A549 (cell line): ENCODE data around the gene RAB9A. TPM values are rescaled to one million over a fixed set of nuclear protein-coding genes. Genes with fewer than 3 reads are reported as not detected.
A peak's percentile ranks its signal among the peaks of the same experiment; 100 is the strongest.

Experiments used
- ATAC-seq, 2 experiments: fragments of 200-7000 bp in 1 of 2; fragments of >200 bp in 1 of 2; cut with Nextera tagmentation in 1 of 2; cut with Tn5 transposase in 1 of 2; 3 replicates each; pipeline versions ENCODE4 v1.8.0 to v1.9.1; 2018 to 2020; ENCODE audit warnings: mild to moderate bottlenecking in 1 of 2, moderate library complexity in 1 of 2
- CTCF ChIA-PET: fragments of 300-600 bp; sonication (Branson Sonifier 250); formaldehyde crosslinking; extraction: SDS; loops from one replicate; lab custom pipeline; 2021; ENCODE audit warnings: antibody characterized with exemption, inconsistent platforms; lab: Yijun Ruan, JAX
- POLR2A ChIA-PET: fragments of 350-600 bp; formaldehyde crosslinking; extraction: SDS; loops from one replicate; lab custom pipeline; 2021; ENCODE audit warnings: antibody characterized with exemption, inconsistent platforms; lab: Yijun Ruan, JAX
- DNase-seq, 2 experiments: peaks; one replicate each; pipeline versions ENCODE4 v3.0.0 to v3.0.0-alpha.2; 2011 to 2016; ENCODE audit warnings: low read depth in 1 of 2, low spot score in 1 of 2
- FAIRE-seq: peaks from 2 replicates; lab custom pipeline; 2011; peaks lifted over from hg19 to GRCh38; lab: Jason Lieb, UNC
- H3K27ac ChIP-seq, 2 experiments: fragments of >200 bp; sonication (Bioruptor Twin); formaldehyde crosslinking; 3 replicates each; pipeline ENCODE4 v1.5.1; 2016 to 2017
- H3K4me1 ChIP-seq: fragments of >200 bp; sonication (Bioruptor Twin); formaldehyde crosslinking; 3 replicates; pipeline ENCODE4 v1.6.1; 2016
- H3K4me2 ChIP-seq: fragments of >200 bp; sonication (Bioruptor Twin); formaldehyde crosslinking; 3 replicates; pipeline ENCODE4 v1.6.1; 2016
- H3K4me3 ChIP-seq: fragments of >200 bp; sonication (Bioruptor Twin); formaldehyde crosslinking; 3 replicates; pipeline ENCODE4 v1.5.1; 2016
- H3K9me3 ChIP-seq: fragments of >200 bp; sonication (Bioruptor Twin); formaldehyde crosslinking; 3 replicates; pipeline ENCODE4 v1.6.1; 2016
- CBX2 ChIP-seq: fragments of 200-600 bp; sonication (generic); IDR thresholded peaks from 2 replicates; pipeline ENCODE4 v1.6.1; 2016; ENCODE audit warnings: low read depth, mild to moderate bottlenecking, borderline replicate concordance
- CBX8 ChIP-seq: fragments of 200-600 bp; sonication (generic); IDR thresholded peaks from 2 replicates; pipeline ENCODE4 v1.6.1; 2016
- CHD4 ChIP-seq: fragments of 200-600 bp; sonication (generic); IDR thresholded peaks from 2 replicates; pipeline ENCODE4 v1.6.1; 2016; ENCODE audit warnings: antibody characterized with exemption, mild to moderate bottlenecking, borderline replicate concordance
- EHF ChIP-seq: fragments of 250-450 bp; sonication (Bioruptor Pico); IDR thresholded peaks from 2 replicates; pipeline ENCODE4 v1.5.0; 2020; ENCODE audit warnings: mild to moderate bottlenecking
- EP300 ChIP-seq, 2 experiments: fragments of >200 bp; sonication (Bioruptor Twin); formaldehyde crosslinking; IDR thresholded peaks; 2 replicates in 1 of 2; 3 replicates in 1 of 2; pipeline ENCODE4 v1.6.1; 2016 to 2017
- ESRRA ChIP-seq: fragments of 150-350 bp; IDR thresholded peaks from 2 replicates; pipeline ENCODE4 v1.6.1; 2014; ENCODE audit warnings: mild to moderate bottlenecking, low read length, borderline replicate concordance
- HOXA7 ChIP-seq: fragments of 250-450 bp; sonication (Bioruptor Pico); IDR thresholded peaks from 2 replicates; pipeline ENCODE4 v1.5.0; 2020; ENCODE audit warnings: mild to moderate bottlenecking, moderate library complexity
- HOXB5 ChIP-seq: fragments of 250-450 bp; sonication (Bioruptor Pico); IDR thresholded peaks from 2 replicates; pipeline ENCODE4 v1.5.0; 2020; ENCODE audit warnings: mild to moderate bottlenecking, moderate library complexity
- JUNB ChIP-seq: fragments of >200 bp; sonication (Bioruptor Twin); formaldehyde crosslinking; IDR thresholded peaks from 2 replicates; pipeline ENCODE4 v1.6.1; 2016
- KDM1A ChIP-seq: fragments of 200-600 bp; sonication (generic); IDR thresholded peaks from 2 replicates; pipeline ENCODE4 v1.6.1; 2016; ENCODE audit warnings: low read depth, mild to moderate bottlenecking
- MAFK ChIP-seq: fragments of 450-650 bp; IDR thresholded peaks from 2 replicates; pipeline ENCODE4 v1.6.1; 2014; ENCODE audit not compliant: partially characterized antibody
- NPAS2 ChIP-seq: fragments of 250-450 bp; sonication (Bioruptor Pico); IDR thresholded peaks from 2 replicates; pipeline ENCODE4 v1.8.0; 2022; ENCODE audit warnings: mild to moderate bottlenecking, moderate library complexity, borderline replicate concordance
- NR3C1 ChIP-seq: fragments of >200 bp; sonication (Bioruptor Twin); formaldehyde crosslinking; IDR thresholded peaks from 3 replicates; pipeline ENCODE4 v1.6.1; 2017
- RAD21 ChIP-seq, 2 experiments: fragments of >200 bp in 1 of 2; sonication (Bioruptor Twin) in 1 of 2; formaldehyde crosslinking in 1 of 2; IDR thresholded peaks in 1 of 2; conservative IDR thresholded peaks in 1 of 2; 2 replicates in 1 of 2; 3 replicates in 1 of 2; pipeline ENCODE4 v1.6.1; 2012 to 2018; ENCODE audit warnings: inconsistent platforms in 1 of 2
- SMC3 ChIP-seq: fragments of >200 bp; sonication (Bioruptor Twin); formaldehyde crosslinking; IDR thresholded peaks from 3 replicates; pipeline ENCODE4 v1.6.1; 2018; ENCODE audit warnings: inconsistent platforms
- TP53 ChIP-seq: fragments of 250-450 bp; sonication (Bioruptor Pico); IDR thresholded peaks from 2 replicates; pipeline ENCODE4 v1.5.0; 2021; ENCODE audit warnings: mild to moderate bottlenecking, moderate library complexity
- ZC3H11A ChIP-seq: fragments of 450-650 bp; IDR thresholded peaks from 2 replicates; pipeline ENCODE4 v1.6.1; 2014; ENCODE audit warnings: antibody characterized with exemption, mild to moderate bottlenecking
- ZNF302 ChIP-seq: fragments of 250-450 bp; sonication (Bioruptor Pico); IDR thresholded peaks from 2 replicates; pipeline ENCODE4 v1.9.0; 2021; ENCODE audit warnings: inconsistent platforms, mild to moderate bottlenecking, moderate library complexity
- ZSCAN20 ChIP-seq: fragments of 250-450 bp; sonication (Bioruptor Pico); IDR thresholded peaks from 2 replicates; pipeline ENCODE4 v1.8.0; 2022; ENCODE audit warnings: mild to moderate bottlenecking, moderate library complexity
- polyA plus RNA-seq, 4 experiments: library from polyadenylated mRNA; depleted of rRNA in 3 of 4; stranded (reverse); fragments of >200 nt; fragmentation: RNase III in 1 of 4; extraction: RNeasy Plus Mini Kit Qiagen cat#74134 plus additional on column Dnase treatment in 1 of 4; gene quantifications; 2 replicates in 3 of 4; 3 replicates in 1 of 4; pipeline ENCODE4 v1.2.3, GENCODE V29; 2011 to 2017
- TF ChIP-seq, protein P1 (sequence below): fragments of 250-450 bp; sonication (Bioruptor Pico); IDR thresholded peaks from 2 replicates; pipeline ENCODE4 v1.5.0; 2021; ENCODE audit warnings: mild to moderate bottlenecking, moderate library complexity, borderline replicate concordance
- TF ChIP-seq, protein P2 (sequence below): fragments of >200 bp; sonication (Bioruptor Twin); formaldehyde crosslinking; IDR thresholded peaks from 3 replicates; pipeline ENCODE4 v1.5.1; 2016
- TF ChIP-seq, protein P3 (sequence below): fragments of 200-600 bp; sonication (generic); IDR thresholded peaks from 2 replicates; pipeline ENCODE4 v1.6.1; 2016; ENCODE audit warnings: antibody characterized with exemption, mild to moderate bottlenecking, moderate library complexity
- TF ChIP-seq, protein P4 (sequence below): fragments of 250-450 bp; sonication (Bioruptor Pico); IDR thresholded peaks from 2 replicates; pipeline ENCODE4 v1.5.0; 2020; ENCODE audit warnings: low read depth, mild to moderate bottlenecking, moderate library complexity

Gene RAB9A
- polyA plus RNA-seq, 2 of the 4 experiments (the other 2 are of a cell fraction) = 26.0 to 39.0 TPM

DNA sequence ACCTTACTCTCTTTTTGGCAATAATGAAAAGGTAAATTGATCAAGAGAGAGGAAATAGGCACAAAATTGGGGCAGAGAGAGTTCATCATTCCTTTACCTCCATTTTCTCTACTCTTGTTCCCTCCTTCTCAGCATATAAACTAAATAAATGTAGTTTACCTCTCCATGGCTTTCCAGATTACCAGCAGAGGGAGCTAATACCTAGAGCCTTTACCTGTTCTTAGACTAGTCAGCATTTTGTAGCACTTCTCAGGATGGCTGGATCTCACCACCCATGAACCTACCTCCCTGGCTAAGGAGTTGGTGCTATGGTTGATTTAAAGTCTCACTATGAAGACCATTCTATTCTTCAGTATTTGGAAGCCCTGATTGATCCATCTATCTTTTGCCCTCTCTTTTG lies 61.3 kb downstream of the RAB9A start:
- ChIA-PET POLR2A (no interaction called here), CTCF (interaction anchor here (1.0 to 4.8 kb wide), 12 partner anchors 10 to 283 kb away, joined by 3 to 28 read pairs (median 6); partner anchors contain the start of genes GEMIN8, OFD1 and TRAPPC2)
- DNase-seq = peak; percentile 46 to 69
- peak; percentile 94 for FAIRE-seq
- no peak overlapping the region for H3K27ac ChIP-seq
- no peaks in the 10 kb centered on the region for H3K9me3 ChIP-seq
- no peaks in the 10 kb centered on the region for H3K4me1 ChIP-seq
- ATAC-seq = peak; percentile 70 to 84; a peak in 5 of 6 replicates
- no peak overlapping the region for H3K4me3 ChIP-seq
- no peak overlapping the region for H3K4me2 ChIP-seq
- no peak for TF ChIP-seq JUNB
- TF ChIP-seq, protein P1, sequence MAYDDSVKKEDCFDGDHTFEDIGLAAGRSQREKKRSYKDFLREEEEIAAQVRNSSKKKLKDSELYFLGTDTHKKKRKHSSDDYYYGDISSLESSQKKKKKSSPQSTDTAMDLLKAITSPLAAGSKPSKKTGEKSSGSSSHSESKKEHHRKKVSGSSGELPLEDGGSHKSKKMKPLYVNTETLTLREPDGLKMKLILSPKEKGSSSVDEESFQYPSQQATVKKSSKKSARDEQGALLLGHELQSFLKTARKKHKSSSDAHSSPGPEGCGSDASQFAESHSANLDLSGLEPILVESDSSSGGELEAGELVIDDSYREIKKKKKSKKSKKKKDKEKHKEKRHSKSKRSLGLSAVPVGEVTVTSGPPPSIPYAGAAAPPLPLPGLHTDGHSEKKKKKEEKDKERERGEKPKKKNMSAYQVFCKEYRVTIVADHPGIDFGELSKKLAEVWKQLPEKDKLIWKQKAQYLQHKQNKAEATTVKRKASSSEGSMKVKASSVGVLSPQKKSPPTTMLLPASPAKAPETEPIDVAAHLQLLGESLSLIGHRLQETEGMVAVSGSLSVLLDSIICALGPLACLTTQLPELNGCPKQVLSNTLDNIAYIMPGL (CRISPR knock-in tag) = no peak
- no peak for TF ChIP-seq HOXA7 (CRISPR knock-in tag)
- TF ChIP-seq HOXB5 (CRISPR knock-in tag) = no peak
- no peak for TF ChIP-seq NPAS2
- no peak for TF ChIP-seq TP53 (CRISPR knock-in tag)
- TF ChIP-seq CBX2 = no peak
- TF ChIP-seq NR3C1 = no peak
- no peak for TF ChIP-seq ESRRA
- TF ChIP-seq CBX8 = no peak
- TF ChIP-seq CHD4 = no peak
- no peak for TF ChIP-seq ZNF302 (CRISPR knock-in tag)
- peak; percentile 66 for TF ChIP-seq SMC3
- peak; percentile 95 for TF ChIP-seq MAFK
- TF ChIP-seq, protein P2, sequence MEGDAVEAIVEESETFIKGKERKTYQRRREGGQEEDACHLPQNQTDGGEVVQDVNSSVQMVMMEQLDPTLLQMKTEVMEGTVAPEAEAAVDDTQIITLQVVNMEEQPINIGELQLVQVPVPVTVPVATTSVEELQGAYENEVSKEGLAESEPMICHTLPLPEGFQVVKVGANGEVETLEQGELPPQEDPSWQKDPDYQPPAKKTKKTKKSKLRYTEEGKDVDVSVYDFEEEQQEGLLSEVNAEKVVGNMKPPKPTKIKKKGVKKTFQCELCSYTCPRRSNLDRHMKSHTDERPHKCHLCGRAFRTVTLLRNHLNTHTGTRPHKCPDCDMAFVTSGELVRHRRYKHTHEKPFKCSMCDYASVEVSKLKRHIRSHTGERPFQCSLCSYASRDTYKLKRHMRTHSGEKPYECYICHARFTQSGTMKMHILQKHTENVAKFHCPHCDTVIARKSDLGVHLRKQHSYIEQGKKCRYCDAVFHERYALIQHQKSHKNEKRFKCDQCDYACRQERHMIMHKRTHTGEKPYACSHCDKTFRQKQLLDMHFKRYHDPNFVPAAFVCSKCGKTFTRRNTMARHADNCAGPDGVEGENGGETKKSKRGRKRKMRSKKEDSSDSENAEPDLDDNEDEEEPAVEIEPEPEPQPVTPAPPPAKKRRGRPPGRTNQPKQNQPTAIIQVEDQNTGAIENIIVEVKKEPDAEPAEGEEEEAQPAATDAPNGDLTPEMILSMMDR = peak; percentile 60
- TF ChIP-seq, protein P3, sequence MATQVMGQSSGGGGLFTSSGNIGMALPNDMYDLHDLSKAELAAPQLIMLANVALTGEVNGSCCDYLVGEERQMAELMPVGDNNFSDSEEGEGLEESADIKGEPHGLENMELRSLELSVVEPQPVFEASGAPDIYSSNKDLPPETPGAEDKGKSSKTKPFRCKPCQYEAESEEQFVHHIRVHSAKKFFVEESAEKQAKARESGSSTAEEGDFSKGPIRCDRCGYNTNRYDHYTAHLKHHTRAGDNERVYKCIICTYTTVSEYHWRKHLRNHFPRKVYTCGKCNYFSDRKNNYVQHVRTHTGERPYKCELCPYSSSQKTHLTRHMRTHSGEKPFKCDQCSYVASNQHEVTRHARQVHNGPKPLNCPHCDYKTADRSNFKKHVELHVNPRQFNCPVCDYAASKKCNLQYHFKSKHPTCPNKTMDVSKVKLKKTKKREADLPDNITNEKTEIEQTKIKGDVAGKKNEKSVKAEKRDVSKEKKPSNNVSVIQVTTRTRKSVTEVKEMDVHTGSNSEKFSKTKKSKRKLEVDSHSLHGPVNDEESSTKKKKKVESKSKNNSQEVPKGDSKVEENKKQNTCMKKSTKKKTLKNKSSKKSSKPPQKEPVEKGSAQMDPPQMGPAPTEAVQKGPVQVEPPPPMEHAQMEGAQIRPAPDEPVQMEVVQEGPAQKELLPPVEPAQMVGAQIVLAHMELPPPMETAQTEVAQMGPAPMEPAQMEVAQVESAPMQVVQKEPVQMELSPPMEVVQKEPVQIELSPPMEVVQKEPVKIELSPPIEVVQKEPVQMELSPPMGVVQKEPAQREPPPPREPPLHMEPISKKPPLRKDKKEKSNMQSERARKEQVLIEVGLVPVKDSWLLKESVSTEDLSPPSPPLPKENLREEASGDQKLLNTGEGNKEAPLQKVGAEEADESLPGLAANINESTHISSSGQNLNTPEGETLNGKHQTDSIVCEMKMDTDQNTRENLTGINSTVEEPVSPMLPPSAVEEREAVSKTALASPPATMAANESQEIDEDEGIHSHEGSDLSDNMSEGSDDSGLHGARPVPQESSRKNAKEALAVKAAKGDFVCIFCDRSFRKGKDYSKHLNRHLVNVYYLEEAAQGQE = no peak
- TF ChIP-seq RAD21 (conservative IDR thresholded peaks at IDR 0.05 in 1 of 2, IDR thresholded peaks at IDR 0.05 in 1 of 2) = peak; percentile 47 to 56
- no peak for TF ChIP-seq ZSCAN20
- no peak for TF ChIP-seq EP300 (IDR thresholded peaks at IDR 0.05)
- no peak for TF ChIP-seq ZC3H11A
- no peak for TF ChIP-seq KDM1A
- TF ChIP-seq EHF = no peak
- TF ChIP-seq, protein P4, sequence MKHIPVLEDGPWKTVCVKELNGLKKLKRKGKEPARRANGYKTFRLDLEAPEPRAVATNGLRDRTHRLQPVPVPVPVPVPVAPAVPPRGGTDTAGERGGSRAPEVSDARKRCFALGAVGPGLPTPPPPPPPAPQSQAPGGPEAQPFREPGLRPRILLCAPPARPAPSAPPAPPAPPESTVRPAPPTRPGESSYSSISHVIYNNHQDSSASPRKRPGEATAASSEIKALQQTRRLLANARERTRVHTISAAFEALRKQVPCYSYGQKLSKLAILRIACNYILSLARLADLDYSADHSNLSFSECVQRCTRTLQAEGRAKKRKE (CRISPR knock-in tag) = no peak
